ENCODE data around the gene RHBDF1. TPM values are rescaled to one million over a fixed set of nuclear protein-coding genes. Genes with fewer than 3 reads are reported as not detected.

RHBDF1 gene
- total and polyA plus RNA-seq, 10 of the 15 experiments (the other 5 are each of a cell fraction or from before 2014, with no cell fraction given), result 0.04 to 0.85 (median 0.36) TPM; not detected in 3

- SMC1A ChIA-PET (ENCODE audit: uncharacterized antibody, unreplicated experiment), result interaction anchor here (1.0 to 6.4 kb wide), 9 partner anchors 11 to 150 kb away, joined by 3 to 77 read pairs (median 9); partner anchors contain the start of genes MPG, POLR3K and SNRNP25
- no peak for FAIRE-seq
- intact Hi-C loops (cut with micrococcal nuclease; ENCODE audit: unreplicated experiment), result no loop called here
Measured at GRCh38 chr16:63998-64913, 8.2 kb downstream of the RHBDF1 start.

More at GRCh38 chr16:63998-64913, 8.2 kb downstream of the RHBDF1 start:
- Histone ChIP-seq H2AFZ (ENCODE audit: control insufficient read depth, low read depth, low read length) (no peak overlapping the region), H3K4me1 (ENCODE audit: control insufficient read depth, insufficient read depth, low read length) (no peaks in the 10 kb centered on the region), H3K9me3 (replicated peaks; ENCODE audit: control insufficient read depth, insufficient read depth, low read length) (no peaks in the 10 kb centered on the region), H3K4me3 (no peak overlapping the region), H3K27me3 (replicated peaks in 1 of 2; ENCODE audit: control insufficient read depth in 2 of 2, insufficient read depth in 2 of 2, low read length in 1 of 2) (no peaks in the 10 kb centered on the region; a peak in 1 of 4 replicates), H4K20me1 (ENCODE audit: control insufficient read depth, insufficient read depth) (no peaks in the 10 kb centered on the region), H3K36me3 (ENCODE audit: control insufficient read depth in 2 of 2, insufficient read depth in 2 of 2, low read length in 1 of 2) (no peaks in the 10 kb centered on the region), H3K27ac (ENCODE audit: control insufficient read depth, insufficient read depth) (no peak overlapping the region), H3K79me2 (ENCODE audit: control insufficient read depth, insufficient read depth, low read length) (no peaks in the 10 kb centered on the region), H3K4me2 (ENCODE audit: control insufficient read depth, insufficient read depth) (no peak overlapping the region), H3K9ac (ENCODE audit: control insufficient read depth, insufficient read depth, low read length) (no peak overlapping the region)
- ChIA-PET CTCF (interaction anchor here (0.5 to 14.2 kb wide), 10 partner anchors 8 to 600 kb away, joined by 3 to 319 read pairs (median 6); partner anchors contain the start of genes MPG and POLR3K), POLR2A (interaction anchor here (1.7 kb wide), 1 partner anchor 11 kb away, joined by 5 read pairs; the partner anchor contains the start of genes POLR3K and SNRNP25), RAD21 (ENCODE audit: unreplicated experiment) (interaction anchor here (1.0 to 6.5 kb wide), 4 partner anchors 13 to 41 kb away, joined by 4 to 132 read pairs (median 5); no protein-coding TSS in a partner anchor)
- no peak for TF ChIP-seq KLF5 (IDR thresholded peaks at IDR 0.05; ENCODE audit: partially characterized antibody)
- no peak for TF ChIP-seq BHLHE40 (IDR thresholded peaks at IDR 0.05; ENCODE audit: borderline replicate concordance in 1 of 2, low read depth in 2 of 2, low read length in 1 of 2)
- TF ChIP-seq RFX5 (IDR thresholded peaks at IDR 0.05; ENCODE audit: low read depth, low read length), result no peak
- no peak for TF ChIP-seq KAT2A (conservative IDR thresholded peaks at IDR 0.05; ENCODE audit: control insufficient read depth, low read depth, low read length)
- TF ChIP-seq CEBPZ (IDR thresholded peaks at IDR 0.05; ENCODE audit: low read depth, low read length), result no peak
- no peak for TF ChIP-seq BMI1 (IDR thresholded peaks at IDR 0.05; ENCODE audit: borderline replicate concordance)
- TF ChIP-seq LARP7 (IDR thresholded peaks at IDR 0.05), result no peak
- no peak for TF ChIP-seq TCF12 (IDR thresholded peaks at IDR 0.05; ENCODE audit: low read depth, low read length)
- no peak for TF ChIP-seq SUPT20H (IDR thresholded peaks at IDR 0.05; ENCODE audit: borderline replicate concordance, control insufficient read depth, low read depth, low read length)
- TF ChIP-seq ZSCAN29 (IDR thresholded peaks at IDR 0.05), result no peak
- TF ChIP-seq MLLT1 (IDR thresholded peaks at IDR 0.05), result no peak
- TF ChIP-seq IRF4 (IDR thresholded peaks at IDR 0.05; ENCODE audit: low read depth, low read length), result no peak
- TF ChIP-seq IKZF2 (IDR thresholded peaks at IDR 0.05), result no peak
- no peak for TF ChIP-seq ZBTB33 (IDR thresholded peaks at IDR 0.05)
- ATAC-seq (no peak), DNase-seq (ENCODE audit: low read depth, low spot score) (no peak)
- BruUV-seq (replicated peaks), result no TSS peak
- in situ Hi-C loops (cut with MboI), result no loop called here
- 69% methylated on average over 24 of the region's 25 CpGs for WGBS (ENCODE audit: insufficient coverage, insufficient replicate concordance, low lambda C conversion rate, missing lambda C conversion rate)
